Right lobe of liver (tissue), 6 donors: ENCODE data around the gene C19orf85. TPM values are rescaled to one million over a fixed set of nuclear protein-coding genes. Genes with fewer than 3 reads are reported as not detected.

Experiments used
- ATAC-seq, 4 donors: fragments of 200-7000 bp; cut with Tn5 transposase; one replicate each; pipeline ENCODE4 v1.9.1; 2020; ENCODE audit warnings: mild to moderate bottlenecking in 4 of 4, moderate library complexity in 4 of 4
- DNase-seq, 3 donors: peaks; one replicate each; pipeline ENCODE4 v3.0.0-alpha.2; 2020
- H3K27ac ChIP-seq, 3 donors: fragments of 200-600 bp; one replicate each; pipeline ENCODE4 v1.8.0; 2022
- H3K27me3 ChIP-seq, 2 donors: fragments of 200-600 bp; one replicate each; pipeline ENCODE4 v1.8.0; 2022
- H3K36me3 ChIP-seq, 4 donors: fragments of 200-600 bp; sonication (generic) in 1 of 4; one replicate each; pipeline versions ENCODE4 v1.5.1 to v1.8.0; 2017 to 2022; ENCODE audit warnings: control low read depth in 1 of 4
- H3K4me1 ChIP-seq, 4 donors: fragments of 200-600 bp; sonication (generic) in 1 of 4; one replicate each; pipeline versions ENCODE4 v1.5.1 to v1.8.0; 2017 to 2022; ENCODE audit warnings: control low read depth in 1 of 4
- H3K4me3 ChIP-seq, 3 donors: fragments of 200-600 bp; one replicate each; pipeline ENCODE4 v1.8.0; 2022
- H3K9me3 ChIP-seq, 4 donors: fragments of 200-600 bp; sonication (generic) in 1 of 4; one replicate each; pipeline versions ENCODE4 v1.5.1 to v1.8.0; 2017 to 2022; ENCODE audit warnings: control low read depth in 1 of 4
- CTCF ChIP-seq, 4 donors: fragments of 200-600 bp in 3 of 4; fragments of 450-650 bp in 1 of 4; IDR thresholded peaks; one replicate each; pipeline versions ENCODE4 v1.5.1 to v1.8.0; 2016 to 2022; ENCODE audit warnings: antibody characterized with exemption in 4 of 4, mild to moderate bottlenecking in 2 of 4
- POLR2A ChIP-seq: fragments of 450-650 bp; IDR thresholded peaks from one replicate; pipeline ENCODE4 v1.6.1; 2017; ENCODE audit warnings: antibody characterized with exemption, mild to moderate bottlenecking
- WGBS: methylation state at CpG from one replicate; pipeline ENCODE4 v1.1.6; 2018; ENCODE audit warnings: low coverage, low lambda C conversion rate; ENCODE audit not compliant: insufficient coverage; ENCODE audit errors: missing lambda C conversion rate; 5-methylcytosine and 5-hydroxymethylcytosine counted together
- intact Hi-C, 2 donors: fragments of 100-400 bp; cut with DNase I; formaldehyde crosslinking; loops; one replicate each; pipeline versions ENCODE4 v1.11.2 to v1.14.1; 2022
- total RNA-seq, 6 experiments: library from RNA; depleted of rRNA in 2 of 6; stranded (reverse); fragments of >200 nt in 2 of 6; fragmentation: NEBNext Ultra II Directional in 3 of 6; extraction: Animal tissue kit (Norgen Biotek cat#: 25700) in 3 of 6; gene quantifications; one replicate each; pipeline versions ENCODE4 v1.1.0 to v1.2.4, GENCODE V29; 2016 to 2023
- donor health status: DM: no; HTN: yes; CAD: no.
- donor health status: DM: no; HTN: no; CAD: no.
- donor health status: DM: no; HTN: no; CAD: no.
- donor health status: DM: no; HTN: yes; CAD: no.
- donor health status: DM: no; HTN: yes; CAD: no.

Gene C19orf85
- total RNA-seq, 6 experiments from 2014 or later, result not detected

GRCh38 chr19:55462722-55463121, 1.8 kb downstream of the C19orf85 start:
- DNase-seq (no peak), ATAC-seq (no peak)
- H3K27me3 ChIP-seq, result no peaks in the 10 kb centered on the region
- H3K4me1 ChIP-seq, result peaks cover 0 to 23% (median 10%) of the 10 kb centered on the region in 4 donors
- no peak for TF ChIP-seq CTCF (IDR thresholded peaks at IDR 0.05)
- TF ChIP-seq POLR2A, result no peak
- H3K4me3 ChIP-seq, result peak overlapping the region in 1 of 3 donors; percentile 73
- 90% methylated on average over 11 of the region's 11 CpGs for WGBS
- H3K36me3 ChIP-seq, result no peaks in the 10 kb centered on the region
- intact Hi-C loops, result no loop called here
- H3K9me3 ChIP-seq, result no peaks in the 10 kb centered on the region
- H3K27ac ChIP-seq, result no peak overlapping the region

GRCh38 chr19:55461974-55462626, 2.5 kb downstream of the C19orf85 start:
- TF ChIP-seq CTCF (IDR thresholded peaks at IDR 0.05), result no peak
- no peak for TF ChIP-seq POLR2A
- H3K4me1 ChIP-seq, result peaks cover 0 to 17% (median 7%) of the 10 kb centered on the region in 4 donors
- peak in 1 of 4 donors; percentile 22 for ATAC-seq
- H3K27me3 ChIP-seq, result no peaks in the 10 kb centered on the region
- WGBS, result 10% methylated on average over 7 of the region's 27 CpGs
- H3K36me3 ChIP-seq, result no peaks in the 10 kb centered on the region
- peak in 1 of 3 donors; percentile 60 for DNase-seq
- H3K4me3 ChIP-seq, result peak overlapping the region; percentile 71 to 97 (median 73)
- H3K9me3 ChIP-seq, result no peaks in the 10 kb centered on the region
- intact Hi-C loops, result no loop called here
- H3K27ac ChIP-seq, result peak overlapping the region; percentile 68 to 73 (median 69)

- 0% methylated on average over 26 of the region's 54 CpGs for WGBS
These were observed 3.1 kb downstream of the C19orf85 start, which contains the start of gene ISOC2 for GRCh38 chr19:55461259-55461973. Gene ISOC2, minus strand, starts transcription at chr19:55461642. Its CDS starts 5,156 bp downstream, at chr19:55456486.

More at GRCh38 chr19:55461259-55461973, 3.1 kb downstream of the C19orf85 start, which contains the start of gene ISOC2:
- Histone ChIP-seq H3K27ac (peak within 1 kb of the TSS; percentile 84 to 90 (median 85)), H3K4me3 (peak within 1 kb of the TSS; percentile 72 to 97 (median 73)), H3K9me3 (no peaks in the 10 kb centered on the region), H3K4me1 (peaks cover 0 to 14% (median 6%) of the 10 kb centered on the region in 4 donors), H3K36me3 (no peaks in the 10 kb centered on the region), H3K27me3 (no peaks in the 10 kb centered on the region)
- TF ChIP-seq POLR2A (peak; percentile 93), CTCF (IDR thresholded peaks at IDR 0.05) (peak in 1 of 4 donors; percentile 15)
- intact Hi-C loops, result no loop called here
- peak; percentile 88 to 94 (median 92) for ATAC-seq
- DNase-seq, result peak; percentile 100
